GM21390 (cell line): ENCODE measurements around the gene PSMG4.

ENCODE experiments used
- ATAC-seq: cut with Tn5 transposase; IDR thresholded peaks from one replicate; pipeline ENCODE4 v1.9.1; 2021; ENCODE audit not compliant: unreplicated experiment

PSMG4 gene, protein sequence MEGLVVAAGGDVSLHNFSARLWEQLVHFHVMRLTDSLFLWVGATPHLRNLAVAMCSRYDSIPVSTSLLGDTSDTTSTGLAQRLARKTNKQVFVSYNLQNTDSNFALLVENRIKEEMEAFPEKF

GRCh38 chr6:3258720-3259490 is at the start of gene PSMG4:
TSS of gene PSMG4 (plus strand) at chr6:3258947. CDS start at chr6:3259023, 76 bp downstream.
- ATAC-seq: peak; percentile 64

GRCh38 chr6:3209114-3210023 is 49.4 kb upstream of the PSMG4 start:
- peak; percentile 57 for ATAC-seq

DNA sequence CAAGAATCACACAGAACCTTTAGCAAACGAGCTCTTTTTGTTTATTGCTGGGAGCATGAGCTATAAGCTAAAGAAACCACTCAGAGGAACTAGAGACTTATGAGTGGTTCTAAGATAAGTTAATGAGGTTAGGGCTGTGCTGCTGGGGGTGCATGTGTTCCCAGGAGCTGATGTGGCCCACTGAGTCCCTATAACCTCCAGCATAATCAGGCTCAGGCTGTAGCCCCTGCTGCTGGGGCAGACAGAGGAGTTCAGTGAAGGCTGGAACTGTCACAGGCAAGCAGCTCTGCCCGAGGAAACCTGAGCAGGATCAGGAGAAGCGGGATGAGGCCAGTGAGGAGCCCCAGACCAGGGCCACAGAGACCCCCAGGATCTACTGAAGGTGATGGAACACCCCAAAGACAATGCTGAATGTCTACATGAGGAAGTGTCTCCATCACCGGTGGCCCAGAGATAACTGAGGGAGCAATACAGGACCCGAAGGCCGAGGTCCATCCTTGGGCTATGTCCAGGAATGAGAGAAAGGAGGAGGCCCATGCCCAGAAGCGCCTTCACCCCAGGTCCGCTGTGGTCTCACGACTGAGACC is 48.6 kb upstream of the PSMG4 start:
- ATAC-seq: peak; percentile 30

- no peak for ATAC-seq
These were observed 47.1 kb upstream of the PSMG4 start for GRCh38 chr6:3211681-3212080.

GRCh38 chr6:3212261-3212660 is 46.5 kb upstream of the PSMG4 start:
- ATAC-seq: no peak

DNA sequence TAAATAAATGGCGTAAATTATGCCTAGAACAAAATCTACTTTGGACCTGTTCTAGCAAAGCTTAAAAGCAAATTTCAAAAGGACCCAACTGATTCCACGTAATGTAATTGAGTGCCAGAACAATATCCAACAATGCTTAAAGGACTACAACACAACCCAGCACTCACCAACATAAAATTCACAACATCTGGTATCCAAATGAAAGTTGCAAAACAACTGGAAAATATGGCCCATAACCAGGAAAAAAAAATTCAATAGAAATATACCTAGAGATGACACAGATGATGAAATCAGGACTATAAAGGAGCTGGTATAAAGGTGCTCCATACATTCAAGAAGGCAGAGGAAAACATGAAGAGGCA is 45.4 kb upstream of the PSMG4 start:
- no peak for ATAC-seq

- no peak for ATAC-seq
These were observed 43.8 kb upstream of the PSMG4 start for GRCh38 chr6:3214898-3215297.

GRCh38 chr6:3217286-3217685 is 41.5 kb upstream of the PSMG4 start:
- ATAC-seq: no peak

- ATAC-seq: no peak
These were observed 40.5 kb upstream of the PSMG4 start for GRCh38 chr6:3218266-3218665.

GRCh38 chr6:3220366-3220765 is 38.4 kb upstream of the PSMG4 start:
- no peak for ATAC-seq

DNA sequence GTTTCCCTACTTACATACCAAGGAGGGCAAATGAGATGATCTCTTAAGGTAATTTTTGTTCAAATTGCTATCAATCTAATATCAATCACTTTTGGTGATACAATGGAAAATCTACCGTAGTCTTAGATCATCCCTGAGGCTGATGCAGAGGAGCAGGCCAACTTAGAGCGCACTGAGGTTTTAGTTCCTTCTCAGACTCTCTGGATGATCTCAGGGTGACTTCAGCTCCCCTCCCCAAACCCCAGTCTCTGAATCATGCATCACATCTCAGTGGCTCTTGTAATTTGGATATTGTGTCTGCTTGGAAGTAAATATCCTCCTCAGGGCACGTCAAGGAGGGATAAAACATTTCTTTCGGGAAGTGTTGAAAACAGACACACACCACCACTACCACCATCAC is 37.2 kb upstream of the PSMG4 start:
- ATAC-seq: no peak

GRCh38 chr6:3222506-3223038 is 36.2 kb upstream of the PSMG4 start:
- no peak for ATAC-seq

- no peak for ATAC-seq
These were observed 32.7 kb upstream of the PSMG4 start for GRCh38 chr6:3226042-3226441.

- no peak for ATAC-seq
These were observed 32.0 kb upstream of the PSMG4 start for GRCh38 chr6:3226481-3227362.

- ATAC-seq: no peak
These were observed 31.2 kb upstream of the PSMG4 start, which contains the start of gene TUBB2B for GRCh38 chr6:3227363-3228045. TSS of gene TUBB2B (minus strand) at chr6:3227653. CDS start at chr6:3227543, 110 bp downstream.

GRCh38 chr6:3228046-3228671 is 30.6 kb upstream of the PSMG4 start:
- ATAC-seq: no peak

DNA sequence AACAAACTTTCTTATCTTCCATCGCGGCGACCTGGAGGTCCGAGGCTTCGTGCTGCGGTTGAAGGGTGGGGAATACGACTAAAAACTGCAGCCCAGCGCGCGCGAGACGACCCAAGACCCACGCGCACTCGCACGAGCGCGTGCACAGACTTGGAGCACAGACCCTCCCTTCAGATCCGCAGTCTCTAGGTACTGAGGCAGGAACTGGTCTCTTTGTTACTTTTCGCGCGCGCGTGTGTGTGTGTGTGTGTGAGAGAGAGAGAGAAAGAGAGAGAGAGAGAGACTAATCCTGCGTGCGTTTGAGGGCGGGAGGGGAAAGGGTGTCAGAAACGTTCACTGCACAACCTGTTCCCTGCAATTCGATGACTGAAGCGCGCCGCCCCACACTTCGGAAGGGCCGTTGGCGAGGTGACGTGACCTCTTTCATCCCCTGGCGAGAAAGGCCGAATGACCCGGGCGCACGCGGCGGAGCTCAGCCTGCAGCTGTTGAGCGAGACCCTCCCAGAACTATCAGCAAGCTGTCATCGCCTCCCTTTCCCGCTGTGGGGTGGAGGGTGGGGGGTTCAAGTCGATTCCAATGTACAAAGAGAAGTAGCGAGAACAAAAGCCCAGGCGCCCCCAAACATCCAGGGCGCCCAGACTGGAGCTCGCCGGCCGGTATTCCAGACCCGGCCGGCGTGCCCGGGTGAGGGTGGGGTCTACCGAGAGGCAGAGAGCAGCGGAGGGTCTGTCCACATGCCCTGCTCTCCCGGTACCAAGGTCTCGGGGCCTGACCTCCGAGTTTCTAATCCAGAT is 29.8 kb upstream of the PSMG4 start:
- no peak for ATAC-seq

GRCh38 chr6:3229566-3230178 is 29.1 kb upstream of the PSMG4 start:
- no peak for ATAC-seq
